Kasumi-1 (cell line): ENCODE data around the gene NCK2.
A peak's percentile ranks its signal among the peaks of the same experiment; 100 is the strongest.

Experiments used
- DNase-seq, 2 experiments: peaks; one replicate each; lab custom pipeline; 2025; lab: John Stamatoyannopoulos, UW

NCK2 gene

GRCh38 chr2:105776560-105776928 lies 31.8 kb downstream of the NCK2 start:
- peak in 1 of 2 experiments; percentile 71 for DNase-seq

- DNase-seq, result no peak
Observed at GRCh38 chr2:105777031-105777482, 32.3 kb downstream of the NCK2 start.

GRCh38 chr2:105777506-105778055 lies 32.9 kb downstream of the NCK2 start:
- no peak for DNase-seq

GRCh38 chr2:105778080-105778607 lies 33.4 kb downstream of the NCK2 start:
- no peak for DNase-seq

GRCh38 chr2:105779394-105779793 lies 34.7 kb downstream of the NCK2 start:
- no peak for DNase-seq

- DNase-seq, result no peak
Observed at GRCh38 chr2:105780606-105781005, 35.9 kb downstream of the NCK2 start.

- no peak for DNase-seq
Observed at GRCh38 chr2:105781274-105781978, 36.7 kb downstream of the NCK2 start.

GRCh38 chr2:105782123-105782522 lies 37.4 kb downstream of the NCK2 start:
- peak; percentile 32 to 48 for DNase-seq

- DNase-seq, result no peak
Observed at GRCh38 chr2:105782646-105783045, 37.9 kb downstream of the NCK2 start.

- no peak for DNase-seq
Observed at GRCh38 chr2:105783151-105783738, 38.5 kb downstream of the NCK2 start.

GRCh38 chr2:105783972-105784371 lies 39.3 kb downstream of the NCK2 start:
- no peak for DNase-seq

GRCh38 chr2:105784589-105784988 lies 39.9 kb downstream of the NCK2 start:
- DNase-seq, result peak; percentile 56 to 65

GRCh38 chr2:105785095-105785847 lies 40.6 kb downstream of the NCK2 start:
- DNase-seq, result no peak

- DNase-seq, result peak; percentile 69 to 84
Observed at GRCh38 chr2:105786231-105787230, 41.8 kb downstream of the NCK2 start.

GRCh38 chr2:105787376-105788318 lies 42.9 kb downstream of the NCK2 start:
- DNase-seq, result peak; percentile 45 to 52

GRCh38 chr2:105788670-105789290 lies 44.1 kb downstream of the NCK2 start:
- DNase-seq, result no peak

GRCh38 chr2:105789745-105790460 lies 45.2 kb downstream of the NCK2 start:
- peak; percentile 94 to 95 for DNase-seq

GRCh38 chr2:105790461-105791149 lies 45.9 kb downstream of the NCK2 start:
- DNase-seq, result peak in 1 of 2 experiments; percentile 13
